ENCODE results near the gene ZNF708.
"Not testable (repeated sequence)": the region's sequence is repeated elsewhere in the genome, so short reads cannot be mapped to it uniquely, and the experiment has no call there.

- TF ChIP-seq CTCF, POLR2A (IDR thresholded peaks at IDR 0.05): not testable (repeated sequence)
Observed at GRCh38 chr19:21344841-21345240, 15.6 kb upstream of the ZNF708 start.
